ENCODE results near the gene UCN2. TPM values are rescaled to one million over a fixed set of nuclear protein-coding genes. Genes with fewer than 3 reads are reported as not detected.

Gene UCN2
- total RNA-seq, 1 experiment from 2014 or later = 0.68 TPM

DNA sequence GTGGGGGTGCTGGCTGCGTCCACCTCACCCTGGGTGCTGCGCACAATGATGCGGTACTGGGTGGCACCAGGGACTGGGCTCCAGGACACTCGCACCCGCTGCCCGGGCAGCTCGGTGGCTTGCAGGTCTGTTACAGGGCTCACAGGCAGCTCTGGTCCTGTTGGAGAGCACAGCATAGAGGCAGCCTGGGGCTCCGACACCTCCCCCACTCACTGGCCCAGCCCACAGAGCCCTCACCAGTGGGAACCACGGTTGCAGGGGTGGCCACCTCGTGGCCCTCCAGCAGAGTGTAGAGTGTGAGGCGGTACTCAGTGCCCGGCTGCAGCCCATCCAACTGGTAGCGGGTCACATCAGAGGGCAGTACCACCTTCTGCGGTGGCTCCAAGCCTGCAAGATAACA is 27.9 kb upstream of the UCN2 start:
- no peak overlapping the region for H3K4me2 ChIP-seq (ENCODE audit: insufficient read depth, insufficient read length, low read length)
- Mint-ChIP-seq H3K27ac (no peak overlapping the region), H3K36me3 (ENCODE audit: insufficient read depth in 1 of 3, low read depth in 3 of 3) (peaks cover 0 to 4% (median 0%) of the 10 kb centered on the region in 3 experiments; a peak in 4 of 7 replicates), H3K4me3 (no peak overlapping the region), H3K9me3 (no peaks in the 10 kb centered on the region), H3K4me1 (peaks cover 20 to 22% of the 10 kb centered on the region in 2 experiments), H3K27me3 (ENCODE audit: low read depth) (peaks cover 4% of the 10 kb centered on the region; the same call in 1 of the 2 replicates)
- H2AK5ac ChIP-seq (ENCODE audit: insufficient read length, low read length) = no peak overlapping the region
- H3K9me3 ChIP-seq (ENCODE audit: control insufficient read depth, low read depth, low read length) = no peaks in the 10 kb centered on the region
- no peak overlapping the region for H3K23ac ChIP-seq (ENCODE audit: insufficient read length, low read depth, low read length)
- H4K5ac ChIP-seq (ENCODE audit: insufficient read length, low read depth, low read length) = no peak overlapping the region
- no peak overlapping the region for H2BK12ac ChIP-seq (ENCODE audit: insufficient read length, low read depth, low read length)
- no peak overlapping the region for H3K18ac ChIP-seq (ENCODE audit: insufficient read length, low read depth, low read length)
- no peaks in the 10 kb centered on the region for H3K79me1 ChIP-seq (ENCODE audit: insufficient read depth, low read depth, low read length, poor library complexity, severe bottlenecking)
- no peak overlapping the region for H3K9ac ChIP-seq (ENCODE audit: extremely low read depth, insufficient read length, low read length)
- no peaks in the 10 kb centered on the region for H3K4me1 ChIP-seq (ENCODE audit: insufficient read depth, low read length)
- no peak overlapping the region; the same call in 1 of the 2 replicates for H3K14ac ChIP-seq (ENCODE audit: insufficient read depth, low read length)
- no peaks in the 10 kb centered on the region for H4K20me1 ChIP-seq (ENCODE audit: control insufficient read depth, insufficient read depth, insufficient read length)
- H3K27ac ChIP-seq (ENCODE audit: insufficient read length, low read depth, low read length) = no peak overlapping the region
- no peak overlapping the region for H2BK120ac ChIP-seq (ENCODE audit: low read depth, low read length, poor library complexity, severe bottlenecking)
- TF ChIP-seq, protein P1, sequence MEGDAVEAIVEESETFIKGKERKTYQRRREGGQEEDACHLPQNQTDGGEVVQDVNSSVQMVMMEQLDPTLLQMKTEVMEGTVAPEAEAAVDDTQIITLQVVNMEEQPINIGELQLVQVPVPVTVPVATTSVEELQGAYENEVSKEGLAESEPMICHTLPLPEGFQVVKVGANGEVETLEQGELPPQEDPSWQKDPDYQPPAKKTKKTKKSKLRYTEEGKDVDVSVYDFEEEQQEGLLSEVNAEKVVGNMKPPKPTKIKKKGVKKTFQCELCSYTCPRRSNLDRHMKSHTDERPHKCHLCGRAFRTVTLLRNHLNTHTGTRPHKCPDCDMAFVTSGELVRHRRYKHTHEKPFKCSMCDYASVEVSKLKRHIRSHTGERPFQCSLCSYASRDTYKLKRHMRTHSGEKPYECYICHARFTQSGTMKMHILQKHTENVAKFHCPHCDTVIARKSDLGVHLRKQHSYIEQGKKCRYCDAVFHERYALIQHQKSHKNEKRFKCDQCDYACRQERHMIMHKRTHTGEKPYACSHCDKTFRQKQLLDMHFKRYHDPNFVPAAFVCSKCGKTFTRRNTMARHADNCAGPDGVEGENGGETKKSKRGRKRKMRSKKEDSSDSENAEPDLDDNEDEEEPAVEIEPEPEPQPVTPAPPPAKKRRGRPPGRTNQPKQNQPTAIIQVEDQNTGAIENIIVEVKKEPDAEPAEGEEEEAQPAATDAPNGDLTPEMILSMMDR (conservative IDR thresholded peaks at IDR 0.05) = no peak
- H4K91ac ChIP-seq (ENCODE audit: insufficient read length, low read depth, low read length) = no peak overlapping the region
- no peak overlapping the region for H3T11ph ChIP-seq (ENCODE audit: low read length)
- H3K79me2 ChIP-seq (ENCODE audit: insufficient read depth, low read length) = no peaks in the 10 kb centered on the region
- H2BK20ac ChIP-seq (ENCODE audit: low read depth, low read length, poor library complexity, severe bottlenecking) = no peak overlapping the region
- no peak overlapping the region for H2AFZ ChIP-seq (ENCODE audit: low read length)
- H3K56ac ChIP-seq (ENCODE audit: insufficient read length, low read depth, low read length) = no peak overlapping the region
- H2BK15ac ChIP-seq (ENCODE audit: low read depth, low read length) = no peak overlapping the region
- H2BK5ac ChIP-seq (ENCODE audit: insufficient read length, low read length) = no peak overlapping the region
- no peak overlapping the region for H4K8ac ChIP-seq (replicated peaks; ENCODE audit: insufficient read length, low read depth, low read length)
- no peaks in the 10 kb centered on the region for H3K27me3 ChIP-seq (ENCODE audit: insufficient read depth, low read length)
- no peak for DNase-seq
- no peak overlapping the region for H3K4ac ChIP-seq (ENCODE audit: low read depth, low read length)
- no peaks in the 10 kb centered on the region for H3K23me2 ChIP-seq (ENCODE audit: insufficient read length, low read depth, low read length, poor library complexity, severe bottlenecking)
- no CpG with 5 or more reads among the region's 14 CpGs for WGBS (ENCODE audit: extremely low coverage, insufficient read length, low lambda C conversion rate)
